CD4-positive, alpha-beta T cell (primary cell): ENCODE results near the gene NOTCH1. TPM values are rescaled to one million over a fixed set of nuclear protein-coding genes. Genes with fewer than 3 reads are reported as not detected.

Experiments used
- ATAC-seq: fragments of 200-7000 bp; cut with Tn5 transposase; one replicate; pipeline ENCODE4 v1.10.0; 2022; ENCODE audit warnings: mild to moderate bottlenecking; ENCODE audit not compliant: poor library complexity
- CTCF ChIA-PET: fragments of 350-600 bp; sonication (Branson Sonifier 250); formaldehyde crosslinking; loops from one replicate; lab custom pipeline; 2021; ENCODE audit warnings: antibody characterized with exemption, inconsistent platforms; lab: Charles Lee
- POLR2A ChIA-PET: fragments of 350-600 bp; sonication (Branson Sonifier 250); formaldehyde crosslinking; loops from one replicate; lab custom pipeline; 2021; ENCODE audit warnings: antibody characterized with exemption, inconsistent platforms; lab: Charles Lee
- DNase-seq, 14 experiments: peaks; one replicate each; pipeline ENCODE4 v3.0.0-alpha.2; 2013 to 2020; ENCODE audit warnings: mixed read lengths in 2 of 14
- H3K27ac ChIP-seq, 2 donors: one replicate each; pipeline versions ENCODE4 v1.5.1 to v1.7.0; 2013; ENCODE audit warnings: low read length in 2 of 2, low read depth in 1 of 2, mild to moderate bottlenecking in 1 of 2
- H3K27me3 ChIP-seq, 2 experiments: 1 replicate in 1 of 2; 2 replicates in 1 of 2; pipeline versions ENCODE4 v1.6.1 to v1.7.0; 2013; ENCODE audit warnings: low read length in 2 of 2, control low read depth in 1 of 2, mild to moderate bottlenecking in 1 of 2, moderate library complexity in 1 of 2; ENCODE audit not compliant: insufficient read depth in 2 of 2, control insufficient read depth in 1 of 2
- H3K36me3 ChIP-seq: one replicate; pipeline ENCODE4 v1.6.1; 2013; ENCODE audit warnings: low read length, control low read depth; ENCODE audit not compliant: insufficient read depth
- H3K4me1 ChIP-seq: one replicate; pipeline ENCODE4 v1.6.1; 2013; ENCODE audit warnings: low read length, control low read depth; ENCODE audit not compliant: insufficient read depth
- H3K4me3 ChIP-seq: one replicate; pipeline ENCODE4 v1.5.1; 2013; ENCODE audit warnings: mild to moderate bottlenecking, low read length, moderate library complexity
- H3K9me3 ChIP-seq, 2 experiments: 1 replicate in 1 of 2; 2 replicates in 1 of 2; pipeline versions ENCODE4 v1.6.1 to v1.7.0; 2013; ENCODE audit warnings: low read length in 2 of 2, mild to moderate bottlenecking in 2 of 2, control low read depth in 1 of 2, moderate library complexity in 1 of 2; ENCODE audit not compliant: control insufficient read depth in 1 of 2, insufficient read depth in 1 of 2
- H3K27ac Mint-ChIP-seq: one replicate; pipeline ENCODE4 v1.8.0; 2020; ENCODE audit warnings: mixed read lengths
- H3K27me3 Mint-ChIP-seq: one replicate; pipeline ENCODE4 v1.8.0; 2021; ENCODE audit warnings: mixed read lengths
- H3K36me3 Mint-ChIP-seq: one replicate; pipeline ENCODE4 v1.8.0; 2021; ENCODE audit warnings: low read depth, mixed read lengths
- H3K4me1 Mint-ChIP-seq: one replicate; pipeline ENCODE4 v1.8.0; 2021; ENCODE audit warnings: low read depth, mixed read lengths
- H3K4me3 Mint-ChIP-seq: one replicate; pipeline ENCODE4 v1.8.0; 2020; ENCODE audit warnings: mild to moderate bottlenecking, mixed read lengths
- H3K9me3 Mint-ChIP-seq: one replicate; pipeline ENCODE4 v1.8.0; 2020; ENCODE audit warnings: mixed read lengths
- CTCF ChIP-seq: fragments of 200-600 bp; IDR thresholded peaks from one replicate; pipeline ENCODE4 v1.8.0; 2022; ENCODE audit warnings: antibody characterized with exemption, mild to moderate bottlenecking
- intact Hi-C, 2 experiments: fragments of 100-400 bp; cut with DNase I in 1 of 2; cut with micrococcal nuclease in 1 of 2; formaldehyde crosslinking; loops; one replicate each; pipeline versions ENCODE4 v1.15.1 to v1.9.0; 2023 to 2025; cut with DNase I, micrococcal nuclease
- total RNA-seq, 174 experiments: library from RNA in 2 of 174; stranded (reverse) in 2 of 174; gene quantifications; one replicate each; pipeline ENCODE4 v1.2.3 and lab custom pipeline; 2021 to 2026

The NOTCH1 gene
- total RNA-seq, 2 experiments from 2014 or later, result 30.8 to 34.2 TPM

GRCh38 chr9:136592666-136593065 lies 46.8 kb upstream of the NOTCH1 start:
- no peak for DNase-seq
- Histone ChIP-seq H3K9me3 (peaks cover 0 to 11% of the 10 kb centered on the region in 2 experiments), H3K36me3 (no peaks in the 10 kb centered on the region), H3K4me1 (peaks cover 21% of the 10 kb centered on the region), H3K27me3 (peaks cover 2 to 10% of the 10 kb centered on the region in 2 experiments), H3K27ac (no peak overlapping the region), H3K4me3 (no peak overlapping the region)
- intact Hi-C loops, result no loop called here
- H3K36me3 Mint-ChIP-seq, result no peaks in the 10 kb centered on the region
- ChIA-PET POLR2A (no interaction called here), CTCF (no interaction called here)
- H3K27me3 Mint-ChIP-seq, result no peaks in the 10 kb centered on the region
- no peak overlapping the region for H3K27ac Mint-ChIP-seq
- H3K4me3 Mint-ChIP-seq, result no peak overlapping the region
- H3K4me1 Mint-ChIP-seq, result peaks cover 15% of the 10 kb centered on the region
- ATAC-seq, result no peak
- no peaks in the 10 kb centered on the region for H3K9me3 Mint-ChIP-seq
- no peak for TF ChIP-seq CTCF

- Histone ChIP-seq H3K27me3 (no peaks in the 10 kb centered on the region), H3K27ac (no peak overlapping the region), H3K4me1 (peaks cover 29% of the 10 kb centered on the region), H3K4me3 (no peak overlapping the region), H3K36me3 (no peaks in the 10 kb centered on the region), H3K9me3 (peaks cover 0 to 4% of the 10 kb centered on the region in 2 experiments)
- Mint-ChIP-seq H3K4me1 (peaks cover 15% of the 10 kb centered on the region), H3K27ac (no peak overlapping the region), H3K4me3 (no peak overlapping the region), H3K27me3 (no peaks in the 10 kb centered on the region), H3K9me3 (no peaks in the 10 kb centered on the region), H3K36me3 (no peaks in the 10 kb centered on the region)
- ChIA-PET POLR2A (no interaction called here), CTCF (no interaction called here)
- no peak for TF ChIP-seq CTCF
- intact Hi-C loops, result no loop called here
- ATAC-seq, result no peak
- DNase-seq, result no peak
Observed at GRCh38 chr9:136590821-136591752, 45.2 kb upstream of the NOTCH1 start.

- no peak for TF ChIP-seq CTCF
- DNase-seq (no peak), ATAC-seq (no peak)
- Mint-ChIP-seq H3K27me3 (no peaks in the 10 kb centered on the region), H3K4me3 (no peak overlapping the region), H3K4me1 (peaks cover 15% of the 10 kb centered on the region), H3K36me3 (no peaks in the 10 kb centered on the region), H3K27ac (no peak overlapping the region), H3K9me3 (no peaks in the 10 kb centered on the region)
- Histone ChIP-seq H3K4me3 (no peak overlapping the region), H3K4me1 (peaks cover 29% of the 10 kb centered on the region), H3K27ac (no peak overlapping the region), H3K36me3 (no peaks in the 10 kb centered on the region), H3K27me3 (no peaks in the 10 kb centered on the region), H3K9me3 (peaks cover 0 to 4% of the 10 kb centered on the region in 2 experiments)
- CTCF ChIA-PET, result no interaction called here
- POLR2A ChIA-PET, result no interaction called here
- intact Hi-C loops, result loop anchor here (5.0 kb wide), 1 partner anchor 43 kb away; the partner anchor contains the start of gene NOTCH1 (in 2 of the 2)
Observed at GRCh38 chr9:136589766-136590763, 44.2 kb upstream of the NOTCH1 start.
